ENCODE results near the gene CCND3. TPM values are rescaled to one million over a fixed set of nuclear protein-coding genes. Genes with fewer than 3 reads are reported as not detected.
A peak's percentile ranks its signal among the peaks of the same experiment; 100 is the strongest.

The CCND3 gene
- total and polyA plus RNA-seq, 11 donors = 33.9 to 116 (median 47.1) TPM

- intact Hi-C loops (cut with DNase I) = loop anchor here in 1 of 10 donors (5.0 kb wide), 1 partner anchor 120 kb away; no protein-coding TSS in a partner anchor
- Histone ChIP-seq H3K27ac (peak overlapping the region in 2 of 12 donors; percentile 44 to 51), H3K9me3 (no peaks in the 10 kb centered on the region), H3K4me1 (peaks cover 3 to 35% (median 22%) of the 10 kb centered on the region in 12 donors), H3K27me3 (no peaks in the 10 kb centered on the region), H3K4me3 (no peak overlapping the region), H3K36me3 (peaks cover 0 to 50% (median 43%) of the 10 kb centered on the region in 9 donors)
- DNase-seq (no peak), ATAC-seq (no peak)
- WGBS, 4 donors = 47 to 56% (median 49%) methylated on average over 4 of the region's 4 CpGs
- no peak for TF ChIP-seq POLR2A (IDR thresholded peaks at IDR 0.05)
- TF ChIP-seq, protein P1, sequence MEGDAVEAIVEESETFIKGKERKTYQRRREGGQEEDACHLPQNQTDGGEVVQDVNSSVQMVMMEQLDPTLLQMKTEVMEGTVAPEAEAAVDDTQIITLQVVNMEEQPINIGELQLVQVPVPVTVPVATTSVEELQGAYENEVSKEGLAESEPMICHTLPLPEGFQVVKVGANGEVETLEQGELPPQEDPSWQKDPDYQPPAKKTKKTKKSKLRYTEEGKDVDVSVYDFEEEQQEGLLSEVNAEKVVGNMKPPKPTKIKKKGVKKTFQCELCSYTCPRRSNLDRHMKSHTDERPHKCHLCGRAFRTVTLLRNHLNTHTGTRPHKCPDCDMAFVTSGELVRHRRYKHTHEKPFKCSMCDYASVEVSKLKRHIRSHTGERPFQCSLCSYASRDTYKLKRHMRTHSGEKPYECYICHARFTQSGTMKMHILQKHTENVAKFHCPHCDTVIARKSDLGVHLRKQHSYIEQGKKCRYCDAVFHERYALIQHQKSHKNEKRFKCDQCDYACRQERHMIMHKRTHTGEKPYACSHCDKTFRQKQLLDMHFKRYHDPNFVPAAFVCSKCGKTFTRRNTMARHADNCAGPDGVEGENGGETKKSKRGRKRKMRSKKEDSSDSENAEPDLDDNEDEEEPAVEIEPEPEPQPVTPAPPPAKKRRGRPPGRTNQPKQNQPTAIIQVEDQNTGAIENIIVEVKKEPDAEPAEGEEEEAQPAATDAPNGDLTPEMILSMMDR (IDR thresholded peaks at IDR 0.05) = no peak
Observed at GRCh38 chr6:41917528-41917927, 24.1 kb downstream of the CCND3 start.

- peaks cover 0 to 70% (median 48%) of the 10 kb centered on the region in 9 donors for H3K36me3 ChIP-seq
- TF ChIP-seq, protein P1 (IDR thresholded peaks at IDR 0.05) = no peak
- TF ChIP-seq POLR2A (IDR thresholded peaks at IDR 0.05) = no peak
- intact Hi-C loops (cut with DNase I) = loop anchor here in 1 of 10 donors (5.0 kb wide), 1 partner anchor 118 kb away; no protein-coding TSS in a partner anchor
- WGBS, 4 donors = 96 to 100% (median 98%) methylated on average over 4 of the region's 4 CpGs
- no peaks in the 10 kb centered on the region for H3K9me3 ChIP-seq
- DNase-seq = no peak
- no peak overlapping the region for H3K4me3 ChIP-seq
- no peak overlapping the region for H3K27ac ChIP-seq
- peaks cover 3 to 24% (median 9%) of the 10 kb centered on the region in 12 donors for H3K4me1 ChIP-seq
- ATAC-seq = no peak
- H3K27me3 ChIP-seq = no peaks in the 10 kb centered on the region
Observed at GRCh38 chr6:41914869-41915530, 26.6 kb downstream of the CCND3 start.

DNA sequence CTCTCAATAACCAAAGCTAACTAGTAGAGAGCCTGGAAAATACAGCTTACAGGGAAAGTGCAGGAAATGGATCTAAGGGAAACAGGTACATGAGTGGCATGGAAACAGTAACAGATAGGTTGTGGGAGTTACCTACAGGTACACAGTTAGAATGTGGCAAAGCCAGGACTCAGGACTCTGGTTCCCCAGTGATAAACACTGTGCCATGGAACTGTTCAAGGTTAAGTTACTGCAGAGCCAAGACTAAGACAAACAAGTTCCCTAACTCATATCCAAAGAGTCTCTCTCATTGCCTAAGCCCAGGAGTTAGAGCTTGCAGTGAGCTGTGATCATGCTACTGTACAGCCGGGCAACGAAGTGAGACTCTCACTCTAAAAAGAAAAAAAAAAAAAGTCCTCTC is 27.3 kb downstream of the CCND3 start:
- H3K4me3 ChIP-seq = no peak overlapping the region
- 82 to 92% (median 90%) methylated on average over 2 of the region's 2 CpGs for WGBS, 4 donors
- no peak for DNase-seq
- no peak overlapping the region for H3K27ac ChIP-seq
- TF ChIP-seq, protein P1 (IDR thresholded peaks at IDR 0.05) = no peak
- TF ChIP-seq POLR2A (IDR thresholded peaks at IDR 0.05) = no peak
- H3K27me3 ChIP-seq = no peaks in the 10 kb centered on the region
- intact Hi-C loops (cut with DNase I) = no loop called here
- peaks cover 0 to 77% (median 51%) of the 10 kb centered on the region in 9 donors for H3K36me3 ChIP-seq
- H3K9me3 ChIP-seq = no peaks in the 10 kb centered on the region
- no peak for ATAC-seq
- peaks cover 0 to 18% (median 3%) of the 10 kb centered on the region in 12 donors for H3K4me1 ChIP-seq

- H3K9me3 ChIP-seq = no peaks in the 10 kb centered on the region
- peaks cover 0 to 7% (median 0%) of the 10 kb centered on the region in 12 donors for H3K4me1 ChIP-seq
- 95 to 97% (median 96%) methylated on average over 1 of the region's 1 CpG for WGBS, 4 donors
- H3K27ac ChIP-seq = no peak overlapping the region
- TF ChIP-seq, protein P1 (IDR thresholded peaks at IDR 0.05) = no peak
- TF ChIP-seq POLR2A (IDR thresholded peaks at IDR 0.05) = no peak
- intact Hi-C loops (cut with DNase I) = no loop called here
- H3K36me3 ChIP-seq = peaks cover 0 to 95% (median 74%) of the 10 kb centered on the region in 9 donors
- DNase-seq = no peak
- no peaks in the 10 kb centered on the region for H3K27me3 ChIP-seq
- no peak for ATAC-seq
- no peak overlapping the region for H3K4me3 ChIP-seq
Observed at GRCh38 chr6:41909727-41910126, 31.9 kb downstream of the CCND3 start.
